ENCODE data around the gene ABHD17C. TPM values are rescaled to one million over a fixed set of nuclear protein-coding genes. Genes with fewer than 3 reads are reported as not detected.
A peak's percentile ranks its signal among the peaks of the same experiment; 100 is the strongest.

Gene ABHD17C
- total and polyA plus RNA-seq, 2 donors from 2014 or later = 18.8 to 20.6 TPM

DNA sequence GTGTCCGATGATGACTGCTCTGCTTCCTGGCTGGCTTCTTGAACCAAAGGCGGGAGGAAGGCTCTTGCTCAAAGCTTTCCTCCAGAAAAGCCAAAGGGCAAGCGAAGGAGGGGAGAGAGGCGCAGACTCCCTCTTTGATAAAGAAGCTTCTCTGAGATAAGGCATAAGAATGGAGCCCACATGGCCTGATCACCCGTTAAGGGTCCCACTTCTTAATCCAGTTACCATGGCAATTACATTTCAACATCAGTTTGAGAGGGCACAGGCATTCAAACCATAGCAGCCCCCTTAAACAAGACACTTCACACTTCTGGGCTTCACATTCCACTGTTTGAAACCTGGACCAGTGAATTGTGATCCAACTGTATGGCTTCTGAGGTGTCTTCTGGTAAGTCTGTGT lies 8.0 kb downstream of the ABHD17C start:
- H3K27me3 ChIP-seq (ENCODE audit: control insufficient read depth, insufficient read depth, low read length) = no peaks in the 10 kb centered on the region
- peak overlapping the region in 1 of 2 donors; percentile 4 for H3K27ac ChIP-seq (ENCODE audit: low read depth in 2 of 2, low read length in 2 of 2)
- no peak overlapping the region for H3K4me3 ChIP-seq (ENCODE audit: low read length in 3 of 3)
- no peak for FAIRE-seq
- TF ChIP-seq, protein P1, sequence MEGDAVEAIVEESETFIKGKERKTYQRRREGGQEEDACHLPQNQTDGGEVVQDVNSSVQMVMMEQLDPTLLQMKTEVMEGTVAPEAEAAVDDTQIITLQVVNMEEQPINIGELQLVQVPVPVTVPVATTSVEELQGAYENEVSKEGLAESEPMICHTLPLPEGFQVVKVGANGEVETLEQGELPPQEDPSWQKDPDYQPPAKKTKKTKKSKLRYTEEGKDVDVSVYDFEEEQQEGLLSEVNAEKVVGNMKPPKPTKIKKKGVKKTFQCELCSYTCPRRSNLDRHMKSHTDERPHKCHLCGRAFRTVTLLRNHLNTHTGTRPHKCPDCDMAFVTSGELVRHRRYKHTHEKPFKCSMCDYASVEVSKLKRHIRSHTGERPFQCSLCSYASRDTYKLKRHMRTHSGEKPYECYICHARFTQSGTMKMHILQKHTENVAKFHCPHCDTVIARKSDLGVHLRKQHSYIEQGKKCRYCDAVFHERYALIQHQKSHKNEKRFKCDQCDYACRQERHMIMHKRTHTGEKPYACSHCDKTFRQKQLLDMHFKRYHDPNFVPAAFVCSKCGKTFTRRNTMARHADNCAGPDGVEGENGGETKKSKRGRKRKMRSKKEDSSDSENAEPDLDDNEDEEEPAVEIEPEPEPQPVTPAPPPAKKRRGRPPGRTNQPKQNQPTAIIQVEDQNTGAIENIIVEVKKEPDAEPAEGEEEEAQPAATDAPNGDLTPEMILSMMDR (IDR thresholded peaks at IDR 0.05; ENCODE audit: borderline replicate concordance, extremely low read depth, insufficient read depth) = no peak
- H3K36me3 ChIP-seq (ENCODE audit: control insufficient read depth in 2 of 3, insufficient read depth in 3 of 3, low read length in 3 of 3) = no peaks in the 10 kb centered on the region
- intact Hi-C loops (cut with DNase I) = no loop called here
- DNase-seq = no peak
- H3K4me1 ChIP-seq (ENCODE audit: control insufficient read depth in 2 of 3, insufficient read depth in 2 of 3, low read depth in 1 of 3, low read length in 3 of 3) = peaks cover 0 to 12% (median 6%) of the 10 kb centered on the region in 3 donors
- H3K9ac ChIP-seq (ENCODE audit: low read length in 3 of 3) = no peak overlapping the region
- no peaks in the 10 kb centered on the region for H3K9me3 ChIP-seq (ENCODE audit: control insufficient read depth in 2 of 3, insufficient read depth in 1 of 3, low read length in 3 of 3)

DNA sequence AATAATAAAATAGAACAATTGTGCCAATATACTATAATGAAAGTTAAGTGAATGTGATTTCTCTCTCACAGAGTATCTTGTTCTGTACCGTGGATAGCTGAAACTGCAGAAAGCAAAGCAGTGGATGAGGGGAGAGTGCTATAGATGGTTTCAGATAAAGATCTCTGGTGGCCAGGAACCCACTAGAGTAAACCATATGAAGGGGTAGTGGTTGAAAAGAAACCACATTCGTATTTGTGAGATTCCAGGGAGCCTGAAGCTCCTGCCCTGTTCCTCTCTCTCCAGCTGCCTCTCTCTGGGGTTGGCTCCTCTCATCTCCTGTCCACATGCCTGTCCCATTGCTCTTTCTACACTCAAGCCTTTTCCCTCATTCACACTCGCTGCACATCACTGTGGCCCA lies 8.9 kb downstream of the ABHD17C start:
- DNase-seq = no peak
- no peaks in the 10 kb centered on the region for H3K9me3 ChIP-seq (ENCODE audit: control insufficient read depth in 2 of 3, insufficient read depth in 1 of 3, low read length in 3 of 3)
- peak overlapping the region in 1 of 3 donors; percentile 3 for H3K9ac ChIP-seq (ENCODE audit: low read length in 3 of 3)
- intact Hi-C loops (cut with DNase I) = no loop called here
- FAIRE-seq = no peak
- TF ChIP-seq, protein P1 (IDR thresholded peaks at IDR 0.05; ENCODE audit: borderline replicate concordance, extremely low read depth, insufficient read depth) = no peak
- peaks cover 0 to 12% (median 6%) of the 10 kb centered on the region in 3 donors for H3K4me1 ChIP-seq (ENCODE audit: control insufficient read depth in 2 of 3, insufficient read depth in 2 of 3, low read depth in 1 of 3, low read length in 3 of 3)
- no peak overlapping the region for H3K4me3 ChIP-seq (ENCODE audit: low read length in 3 of 3)
- no peaks in the 10 kb centered on the region for H3K36me3 ChIP-seq (ENCODE audit: control insufficient read depth in 2 of 3, insufficient read depth in 3 of 3, low read length in 3 of 3)
- no peaks in the 10 kb centered on the region for H3K27me3 ChIP-seq (ENCODE audit: control insufficient read depth, insufficient read depth, low read length)
- peak overlapping the region; percentile 65 to 92 for H3K27ac ChIP-seq (ENCODE audit: low read depth in 2 of 2, low read length in 2 of 2)

DNA sequence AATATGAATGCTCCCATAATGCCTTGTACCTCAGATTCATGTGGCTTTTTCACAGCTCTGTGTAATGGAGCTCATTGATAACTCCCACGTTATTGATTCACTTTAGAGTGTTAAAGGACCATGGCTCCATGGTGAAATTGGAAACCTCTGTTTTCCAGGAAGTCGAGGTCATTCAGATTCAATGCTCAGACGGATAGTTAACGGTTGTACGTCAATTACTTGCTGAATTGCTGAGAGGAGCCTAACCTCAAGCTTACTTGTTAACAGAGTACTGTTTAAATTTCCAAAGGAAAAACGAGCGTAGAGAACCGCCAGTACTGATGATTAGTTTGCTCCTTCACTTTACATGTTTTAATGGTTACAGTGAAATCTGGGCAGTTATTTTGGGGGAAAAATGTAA lies 11.1 kb downstream of the ABHD17C start:
- no peaks in the 10 kb centered on the region for H3K27me3 ChIP-seq (ENCODE audit: control insufficient read depth, insufficient read depth, low read length)
- peak overlapping the region; percentile 77 to 83 for H3K27ac ChIP-seq (ENCODE audit: low read depth in 2 of 2, low read length in 2 of 2)
- no peaks in the 10 kb centered on the region for H3K36me3 ChIP-seq (ENCODE audit: control insufficient read depth in 2 of 3, insufficient read depth in 3 of 3, low read length in 3 of 3)
- no peak overlapping the region for H3K9ac ChIP-seq (ENCODE audit: low read length in 3 of 3)
- intact Hi-C loops (cut with DNase I) = no loop called here
- FAIRE-seq = no peak
- peaks cover 0 to 12% (median 6%) of the 10 kb centered on the region in 3 donors for H3K4me1 ChIP-seq (ENCODE audit: control insufficient read depth in 2 of 3, insufficient read depth in 2 of 3, low read depth in 1 of 3, low read length in 3 of 3)
- no peak overlapping the region for H3K4me3 ChIP-seq (ENCODE audit: low read length in 3 of 3)
- TF ChIP-seq, protein P1 (IDR thresholded peaks at IDR 0.05; ENCODE audit: borderline replicate concordance, extremely low read depth, insufficient read depth) = no peak
- DNase-seq = peak in 1 of 5 donors; percentile 19
- no peaks in the 10 kb centered on the region for H3K9me3 ChIP-seq (ENCODE audit: control insufficient read depth in 2 of 3, insufficient read depth in 1 of 3, low read length in 3 of 3)

DNA sequence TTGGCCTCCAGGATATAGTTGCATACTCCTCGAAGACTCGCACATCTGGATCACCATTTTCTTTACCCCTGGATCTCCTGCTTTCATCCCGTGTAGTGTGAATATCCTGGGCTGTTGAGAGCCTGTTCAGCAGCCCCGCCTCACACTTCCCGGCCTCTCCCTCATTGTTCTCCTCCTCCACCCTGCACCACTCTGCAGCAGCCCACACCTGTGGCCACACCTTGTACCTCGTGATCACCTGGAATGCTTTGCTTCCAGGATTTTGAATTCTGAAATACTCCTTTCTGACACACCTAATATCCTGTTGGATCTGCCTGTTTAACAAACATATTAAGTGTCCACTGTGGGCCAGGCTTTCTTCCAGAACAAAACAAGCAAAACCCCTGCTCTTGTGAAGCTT lies 14.4 kb downstream of the ABHD17C start:
- TF ChIP-seq, protein P1 (IDR thresholded peaks at IDR 0.05; ENCODE audit: borderline replicate concordance, extremely low read depth, insufficient read depth) = no peak
- FAIRE-seq = no peak
- DNase-seq = peak in 4 of 5 donors; percentile 30 to 85 (median 38)

More for the DNA sequence above, 14.4 kb downstream of the ABHD17C start:
- no peak overlapping the region for H3K9ac ChIP-seq (ENCODE audit: low read length in 3 of 3)
- H3K4me1 ChIP-seq (ENCODE audit: control insufficient read depth in 2 of 3, insufficient read depth in 2 of 3, low read depth in 1 of 3, low read length in 3 of 3) = peaks cover 0 to 9% (median 6%) of the 10 kb centered on the region in 3 donors
- no peak overlapping the region for H3K4me3 ChIP-seq (ENCODE audit: low read length in 3 of 3)
- H3K36me3 ChIP-seq (ENCODE audit: control insufficient read depth in 2 of 3, insufficient read depth in 3 of 3, low read length in 3 of 3) = no peaks in the 10 kb centered on the region
- intact Hi-C loops (cut with DNase I) = no loop called here
- no peak overlapping the region for H3K27ac ChIP-seq (ENCODE audit: low read depth in 2 of 2, low read length in 2 of 2)
- no peaks in the 10 kb centered on the region for H3K27me3 ChIP-seq (ENCODE audit: control insufficient read depth, insufficient read depth, low read length)
- no peaks in the 10 kb centered on the region for H3K9me3 ChIP-seq (ENCODE audit: control insufficient read depth in 2 of 3, insufficient read depth in 1 of 3, low read length in 3 of 3)

Data from kidney (tissue), 14 donors.